Measurements from ENCODE around the gene NEU4.

DNA sequence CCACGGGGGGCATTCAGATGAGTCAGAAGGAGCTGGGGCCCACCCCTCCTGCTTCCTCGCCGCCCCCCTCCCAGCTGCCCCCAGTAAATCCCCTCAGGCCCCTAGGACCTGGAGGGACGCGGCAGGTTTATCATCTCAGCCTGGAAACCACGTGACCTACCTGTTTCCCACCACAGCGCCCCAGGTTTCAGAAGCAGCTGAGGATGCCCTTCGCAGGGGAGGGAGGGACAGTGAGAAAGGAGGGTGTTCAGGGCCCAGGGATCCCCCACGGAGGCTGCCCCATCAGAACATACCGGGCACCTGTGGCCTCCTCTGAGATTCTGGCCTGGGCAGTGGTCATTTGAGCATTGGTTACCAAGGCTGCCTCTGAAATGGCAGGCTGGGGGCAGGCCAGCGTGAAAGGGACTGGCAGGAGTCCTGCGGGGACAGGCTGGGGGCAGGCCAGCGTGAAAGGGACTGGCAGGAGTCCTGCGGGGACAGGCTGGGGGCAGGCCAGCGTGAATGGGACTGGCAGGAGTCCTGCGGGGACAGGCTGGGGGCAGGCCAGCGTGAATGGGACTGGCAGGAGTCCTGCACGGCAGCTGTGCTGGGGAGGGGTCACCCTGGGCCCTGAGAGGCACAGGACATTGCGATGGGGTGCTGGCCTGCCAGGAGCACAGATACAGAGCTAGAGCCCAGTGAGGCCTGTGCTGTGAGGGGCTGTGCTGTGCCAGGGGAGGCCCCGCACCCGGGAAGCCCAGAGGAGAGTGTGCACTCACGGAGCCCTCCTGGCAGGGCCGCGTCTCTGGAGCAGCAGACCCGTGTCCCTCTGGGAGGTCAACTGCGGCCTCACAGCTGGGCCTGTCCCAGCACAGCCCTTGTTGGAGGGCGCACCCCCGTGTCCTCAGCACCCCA, 1.6 kb downstream of the NEU4 start:
- TF ChIP-seq CTCF (IDR thresholded peaks at IDR 0.05; ENCODE audit: insufficient read depth, low read depth, low read length) (no peak), EZH2 (IDR thresholded peaks at IDR 0.05; ENCODE audit: insufficient read depth, low read length) (no peak)

All from astrocyte (in vitro differentiated cells and primary cell).